Glomerular visceral epithelial cell (primary cell): ENCODE measurements around the gene MIF.
A peak's percentile ranks its signal among the peaks of the same experiment; 100 is the strongest.
"Not testable (repeated sequence)": the region's sequence is repeated elsewhere in the genome, so short reads cannot be mapped to it uniquely, and the experiment has no call there.

Source experiments
- DNase-seq: peaks from one replicate; pipeline ENCODE4 v3.0.0-alpha.2; 2016; ENCODE audit errors: extremely low spot score

MIF gene

DNA sequence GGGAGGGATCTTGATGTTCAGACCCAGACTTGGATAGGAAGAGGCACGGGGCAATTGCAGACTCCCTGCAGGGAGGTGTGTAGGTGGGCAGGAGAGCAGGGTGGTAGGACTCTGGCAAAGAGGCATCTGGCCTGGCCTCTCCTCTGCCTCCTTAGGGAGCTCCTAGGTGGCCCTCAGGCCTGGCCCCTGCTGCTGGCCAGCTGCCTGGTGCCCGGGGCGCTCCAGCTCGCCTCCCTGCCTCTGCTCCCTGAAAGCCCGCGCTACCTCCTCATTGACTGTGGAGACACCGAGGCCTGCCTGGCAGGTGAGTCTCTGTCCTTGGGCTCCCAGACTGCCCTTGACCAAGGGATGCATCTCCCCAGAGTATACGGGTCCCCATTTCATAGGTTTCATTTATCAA, 16.6 kb upstream of the MIF start:
- DNase-seq, result no peak

DNA sequence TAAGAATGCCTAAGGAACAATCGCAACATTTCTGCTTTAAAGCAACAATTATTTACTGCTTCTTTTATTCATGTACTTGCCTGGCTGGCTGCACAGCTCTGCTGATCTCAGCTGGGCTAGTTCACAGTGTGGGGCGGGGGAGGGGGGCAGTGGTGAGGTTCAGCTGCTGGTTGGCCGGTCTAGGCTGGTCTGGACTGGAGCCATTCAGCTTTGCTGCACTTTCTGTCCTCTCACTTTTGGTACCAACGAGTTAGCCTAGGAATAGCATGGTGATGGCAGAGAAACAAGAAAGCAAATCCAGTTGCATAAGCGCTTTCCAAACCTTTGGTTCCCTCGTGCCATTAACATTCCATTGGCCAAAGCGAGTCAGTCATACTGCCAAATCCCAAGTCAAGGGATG, 16.0 kb upstream of the MIF start:
- no peak for DNase-seq

DNA sequence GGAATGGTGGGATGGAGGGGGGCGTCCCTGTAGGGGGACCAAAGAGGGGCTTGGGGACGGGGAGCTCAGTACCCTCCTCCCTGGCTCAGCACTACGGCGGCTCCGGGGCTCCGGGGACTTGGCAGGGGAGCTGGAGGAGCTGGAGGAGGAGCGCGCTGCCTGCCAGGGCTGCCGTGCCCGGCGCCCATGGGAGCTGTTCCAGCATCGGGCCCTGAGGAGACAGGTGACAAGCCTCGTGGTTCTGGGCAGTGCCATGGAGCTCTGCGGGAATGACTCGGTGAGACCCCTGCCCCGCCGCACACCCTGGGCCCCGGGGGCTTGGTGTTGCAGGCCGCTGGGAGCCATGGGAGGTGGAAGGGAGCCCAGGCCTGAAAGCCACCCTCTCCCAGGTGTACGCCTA, 11.8 kb upstream of the MIF start:
- DNase-seq, result no peak

DNA sequence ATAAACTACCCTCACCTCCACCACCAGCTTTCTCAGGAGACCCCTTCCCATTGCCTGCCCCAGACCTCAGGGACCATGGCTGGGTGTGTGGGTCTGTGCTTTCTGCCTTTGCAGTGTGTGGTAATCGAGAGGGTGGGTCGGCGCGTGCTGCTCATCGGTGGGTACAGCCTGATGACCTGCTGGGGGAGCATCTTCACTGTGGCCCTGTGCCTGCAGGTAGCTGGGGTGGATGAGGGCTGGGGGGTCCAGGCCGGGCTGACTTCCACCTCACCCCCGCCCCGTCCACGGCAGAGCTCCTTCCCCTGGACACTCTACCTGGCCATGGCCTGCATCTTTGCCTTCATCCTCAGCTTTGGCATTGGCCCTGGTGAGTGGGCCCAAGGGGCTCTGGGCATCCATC, 10.5 kb upstream of the MIF start:
- no peak for DNase-seq

DNA sequence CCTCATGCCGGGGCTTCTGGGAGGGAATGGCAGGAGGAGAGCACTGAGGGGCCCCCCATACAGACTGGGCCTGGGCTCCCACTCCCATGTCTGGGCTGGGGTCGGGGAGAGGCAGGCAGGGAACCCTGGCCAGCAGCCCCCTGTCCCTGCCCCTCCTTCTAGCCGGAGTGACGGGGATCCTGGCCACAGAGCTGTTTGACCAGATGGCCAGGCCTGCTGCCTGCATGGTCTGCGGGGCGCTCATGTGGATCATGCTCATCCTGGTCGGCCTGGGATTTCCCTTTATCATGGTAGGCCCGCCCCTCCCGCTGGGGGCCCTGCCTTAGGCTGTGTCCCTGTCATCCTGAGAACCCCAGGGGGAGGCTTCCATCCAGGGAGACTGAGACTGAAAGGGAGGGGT, 10.0 kb upstream of the MIF start:
- DNase-seq, result no peak

DNA sequence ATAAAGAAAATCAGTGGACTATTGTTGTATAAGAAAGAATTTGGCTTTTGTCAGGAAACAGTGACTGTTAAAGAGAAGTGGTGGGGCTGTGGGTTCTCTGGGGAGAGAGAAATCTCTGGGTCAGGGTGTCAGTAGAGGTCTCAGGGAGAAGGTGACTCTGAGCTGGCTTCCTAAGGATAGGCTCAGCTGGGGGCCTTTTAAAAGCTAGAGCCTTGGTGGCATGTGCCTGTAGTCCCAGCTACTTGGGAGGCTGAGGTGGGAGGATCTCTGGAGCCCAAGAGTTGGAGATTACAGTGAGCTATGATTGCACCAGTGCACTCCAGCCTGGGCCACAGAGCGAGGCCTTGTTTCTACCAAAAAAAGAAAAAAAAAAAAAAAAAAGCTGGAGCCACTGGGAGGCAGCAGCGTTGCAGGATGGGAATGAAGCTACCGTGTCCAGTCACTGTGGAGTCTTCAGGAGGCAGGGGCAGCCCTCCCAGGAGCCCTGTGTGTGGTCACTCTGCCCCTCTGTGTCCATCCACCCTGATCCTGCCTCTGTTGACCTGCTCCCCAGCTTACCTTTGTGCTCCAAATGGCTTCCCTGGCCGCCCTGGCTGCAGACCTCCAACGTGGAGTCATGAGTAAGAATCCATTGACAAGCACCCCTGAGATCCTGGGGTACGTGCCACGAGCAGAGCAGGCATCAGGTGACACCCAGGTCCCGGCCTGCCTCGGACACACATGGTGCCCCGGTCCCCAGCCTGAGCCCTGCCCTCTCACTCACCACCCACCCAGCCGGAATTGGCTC, 5.4 kb upstream of the MIF start:
- no peak for DNase-seq

DNA sequence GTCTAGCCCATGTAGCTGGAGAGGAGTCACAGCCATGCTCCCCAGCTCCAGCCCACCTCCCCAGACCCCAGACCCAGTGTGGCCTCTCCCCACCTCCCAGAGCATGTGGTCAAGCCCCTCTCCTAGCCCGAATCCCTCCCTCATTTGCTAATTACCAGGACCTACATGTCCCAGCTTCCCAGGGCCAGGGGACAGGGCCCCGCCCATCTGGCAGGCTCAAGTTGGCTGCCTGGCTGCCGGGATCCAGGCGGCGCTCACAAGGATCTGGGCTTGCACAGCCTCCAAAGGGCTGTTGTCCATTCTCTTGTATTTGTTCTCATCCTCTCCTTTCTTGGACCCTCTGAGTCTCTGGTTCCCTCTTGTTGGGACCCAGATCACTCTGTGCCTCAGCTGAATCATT, 4.6 kb upstream of the MIF start:
- no peak for DNase-seq

DNA sequence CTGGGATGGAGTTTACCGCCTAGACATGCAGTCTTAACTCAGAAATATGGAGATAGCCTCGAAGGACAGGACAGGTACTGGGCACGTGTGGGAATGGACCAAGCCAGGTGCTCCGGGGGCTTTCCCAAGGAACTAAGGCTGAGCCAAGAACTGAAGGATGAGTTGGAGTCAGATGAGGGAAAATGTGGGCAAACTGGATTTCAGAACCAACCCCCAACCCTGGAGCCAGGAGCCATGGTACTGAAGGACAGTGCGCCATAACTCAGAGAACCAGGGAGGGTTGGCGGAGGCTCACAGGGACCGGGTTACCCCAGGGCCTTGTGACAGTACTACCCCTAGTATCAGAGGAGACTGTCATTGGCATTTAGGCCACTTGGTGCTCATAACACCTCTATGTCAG, 2.5 kb upstream of the MIF start:
- no peak for DNase-seq

DNA sequence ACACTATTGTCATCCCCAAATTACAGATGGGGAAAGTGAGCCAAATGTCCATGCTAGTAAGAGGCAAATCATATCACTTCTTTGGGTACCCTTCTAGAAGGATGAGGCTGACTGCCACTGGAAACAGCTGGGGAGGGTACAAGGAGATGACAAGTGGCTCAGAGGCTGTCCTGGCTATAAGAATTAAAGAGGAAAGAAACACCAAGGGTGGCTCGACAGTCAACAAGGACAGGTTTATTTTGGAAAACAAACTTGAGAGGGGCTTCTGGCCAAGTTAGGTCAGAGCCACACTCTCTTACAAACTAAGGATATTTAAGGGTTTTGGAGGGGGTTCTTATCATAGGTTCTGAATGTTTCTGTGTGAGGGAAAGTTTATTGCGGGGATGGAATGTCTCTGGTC, 2.1 kb upstream of the MIF start:
- DNase-seq, result no peak

DNA sequence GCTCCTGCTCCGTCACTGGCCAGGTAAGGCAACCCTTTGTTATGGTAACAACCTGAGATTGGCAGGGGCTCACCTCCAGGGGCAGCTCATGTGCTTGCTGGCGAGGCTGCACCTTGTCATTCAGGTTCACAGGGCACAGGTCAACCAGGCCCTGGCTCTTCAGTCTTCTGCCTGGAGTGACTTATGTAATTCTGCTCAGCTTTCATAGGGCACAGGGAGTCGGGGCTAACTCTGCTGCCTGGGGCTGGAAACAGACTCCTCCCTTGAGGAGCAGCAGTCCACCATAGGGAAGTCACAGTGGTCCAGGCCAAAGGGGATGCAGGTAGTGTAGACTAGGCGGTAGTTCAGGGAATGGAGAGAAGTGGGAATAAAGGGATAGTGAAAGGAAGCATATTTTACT, 1.5 kb upstream of the MIF start:
- DNase-seq, result no peak

DNA sequence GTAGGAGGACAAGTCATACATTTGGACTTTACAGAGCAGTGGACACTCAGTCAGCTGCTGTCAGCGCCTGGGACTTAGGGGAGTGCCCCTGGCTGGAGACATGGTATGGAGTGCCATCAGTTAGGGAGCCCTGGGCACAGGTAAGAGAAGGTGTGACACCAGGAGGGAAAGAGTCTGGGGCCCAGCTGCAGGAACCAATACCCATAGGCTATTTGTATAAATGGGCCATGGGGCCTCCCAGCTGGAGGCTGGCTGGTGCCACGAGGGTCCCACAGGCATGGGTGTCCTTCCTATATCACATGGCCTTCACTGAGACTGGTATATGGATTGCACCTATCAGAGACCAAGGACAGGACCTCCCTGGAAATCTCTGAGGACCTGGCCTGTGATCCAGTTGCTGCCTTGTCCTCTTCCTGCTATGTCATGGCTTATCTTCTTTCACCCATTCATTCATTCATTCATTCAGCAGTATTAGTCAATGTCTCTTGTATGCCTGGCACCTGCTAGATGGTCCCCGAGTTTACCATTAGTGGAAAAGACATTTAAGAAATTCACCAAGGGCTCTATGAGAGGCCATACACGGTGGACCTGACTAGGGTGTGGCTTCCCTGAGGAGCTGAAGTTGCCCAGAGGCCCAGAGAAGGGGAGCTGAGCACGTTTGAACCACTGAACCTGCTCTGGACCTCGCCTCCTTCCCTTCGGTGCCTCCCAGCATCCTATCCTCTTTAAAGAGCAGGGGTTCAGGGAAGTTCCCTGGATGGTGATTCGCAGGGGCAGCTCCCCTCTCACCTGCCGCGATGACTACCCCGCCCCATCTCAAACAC, 850 bp upstream of the MIF start:
- DNase-seq, result no peak

DNA sequence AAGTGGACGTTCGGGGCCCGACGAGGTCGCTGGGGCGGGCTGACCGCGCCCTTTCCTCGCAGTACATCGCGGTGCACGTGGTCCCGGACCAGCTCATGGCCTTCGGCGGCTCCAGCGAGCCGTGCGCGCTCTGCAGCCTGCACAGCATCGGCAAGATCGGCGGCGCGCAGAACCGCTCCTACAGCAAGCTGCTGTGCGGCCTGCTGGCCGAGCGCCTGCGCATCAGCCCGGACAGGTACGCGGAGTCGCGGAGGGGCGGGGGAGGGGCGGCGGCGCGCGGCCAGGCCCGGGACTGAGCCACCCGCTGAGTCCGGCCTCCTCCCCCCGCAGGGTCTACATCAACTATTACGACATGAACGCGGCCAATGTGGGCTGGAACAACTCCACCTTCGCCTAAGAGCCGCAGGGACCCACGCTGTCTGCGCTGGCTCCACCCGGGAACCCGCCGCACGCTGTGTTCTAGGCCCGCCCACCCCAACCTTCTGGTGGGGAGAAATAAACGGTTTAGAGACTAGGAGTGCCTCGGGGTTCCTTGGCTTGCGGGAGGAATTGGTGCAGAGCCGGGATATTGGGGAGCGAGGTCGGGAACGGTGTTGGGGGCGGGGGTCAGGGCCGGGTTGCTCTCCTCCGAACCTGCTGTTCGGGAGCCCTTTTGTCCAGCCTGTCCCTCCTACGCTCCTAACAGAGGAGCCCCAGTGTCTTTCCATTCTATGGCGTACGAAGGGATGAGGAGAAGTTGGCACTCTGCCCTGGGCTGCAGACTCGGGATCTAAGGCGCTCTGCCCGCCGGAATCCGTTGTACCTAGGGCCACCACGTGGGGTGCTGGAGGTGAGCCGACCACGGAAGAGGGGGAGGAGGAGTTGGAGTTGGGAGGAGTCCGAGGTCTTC, 771 bp downstream of the MIF start:
- peak; percentile 83 for DNase-seq

DNA sequence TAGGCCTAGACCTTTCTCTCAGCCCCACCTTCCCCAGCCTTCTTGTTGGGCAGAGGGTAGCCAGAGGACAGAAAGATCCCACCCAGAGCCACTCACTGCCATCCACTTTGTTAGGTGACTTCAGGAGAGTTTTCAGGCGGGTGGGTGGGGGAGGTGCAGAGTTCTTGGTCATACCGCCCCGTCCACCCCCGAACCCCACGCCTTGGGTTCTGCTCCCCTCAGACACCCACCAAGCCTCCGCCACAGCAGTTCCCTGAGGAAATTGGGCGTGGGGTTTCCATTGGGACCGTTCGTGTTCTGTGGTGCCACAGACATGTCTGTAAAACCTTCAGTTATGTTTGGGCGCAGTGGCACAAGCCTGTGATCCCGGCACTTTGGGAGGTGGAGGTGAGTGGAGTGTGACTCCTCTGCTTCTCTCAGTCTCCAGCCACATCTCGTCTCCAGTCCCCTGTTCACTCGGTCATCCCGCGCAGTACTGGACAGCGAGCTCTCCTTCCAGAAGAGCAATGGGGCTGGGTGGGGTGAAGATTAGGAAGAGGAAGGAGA, 1.5 kb downstream of the MIF start:
- DNase-seq, result no peak

DNA sequence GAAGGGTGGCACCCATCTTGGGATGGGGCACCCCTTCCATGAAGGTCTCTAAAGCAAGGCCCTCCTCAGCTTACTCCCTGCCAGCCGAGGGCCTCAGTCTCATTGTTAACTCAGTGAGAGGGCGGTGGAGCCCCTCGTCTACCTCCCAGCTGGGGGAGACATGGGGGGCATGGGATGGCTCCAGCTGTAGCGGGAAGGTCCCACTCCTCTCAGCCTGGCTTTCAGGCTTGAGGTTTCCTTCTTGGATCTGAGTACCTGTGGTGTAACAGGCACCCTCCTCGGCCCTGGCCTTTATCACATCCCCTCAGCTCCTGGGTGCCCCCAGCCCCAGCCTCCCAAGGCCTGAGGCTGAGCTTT, 2.0 kb downstream of the MIF start:
- DNase-seq, result no peak

DNA sequence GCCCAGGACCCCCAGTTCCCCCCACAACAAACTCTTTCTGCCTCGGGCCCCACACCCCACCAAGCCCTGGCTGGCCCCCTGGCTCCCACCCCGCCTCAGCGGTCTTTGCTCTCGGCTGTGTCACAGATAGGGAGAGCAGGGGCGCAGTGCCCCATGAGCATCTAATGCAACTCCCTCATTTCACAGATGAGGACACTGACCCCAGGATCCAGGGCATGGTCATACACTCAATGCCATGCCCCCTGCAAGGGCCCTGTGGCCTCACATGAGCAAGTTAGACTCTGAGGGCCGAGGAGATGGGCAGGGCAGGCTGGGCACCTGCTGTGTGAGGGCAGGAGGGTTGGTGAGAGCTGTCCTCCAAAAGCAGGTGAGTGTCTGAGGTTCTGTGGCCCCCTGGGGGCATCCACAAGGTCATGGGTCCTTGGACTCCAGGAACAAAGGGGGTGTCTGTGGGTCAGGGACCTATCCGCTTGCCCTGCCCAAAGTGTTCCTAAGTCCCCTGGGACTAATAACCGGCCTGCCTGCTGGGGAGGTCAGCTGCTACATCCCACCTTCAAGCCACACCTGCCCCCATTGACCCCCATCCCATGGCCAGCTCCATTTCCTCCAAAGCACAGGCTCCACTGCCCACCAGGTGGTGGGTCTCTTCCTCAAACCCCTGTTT, 2.5 kb downstream of the MIF start:
- DNase-seq, result no peak

DNA sequence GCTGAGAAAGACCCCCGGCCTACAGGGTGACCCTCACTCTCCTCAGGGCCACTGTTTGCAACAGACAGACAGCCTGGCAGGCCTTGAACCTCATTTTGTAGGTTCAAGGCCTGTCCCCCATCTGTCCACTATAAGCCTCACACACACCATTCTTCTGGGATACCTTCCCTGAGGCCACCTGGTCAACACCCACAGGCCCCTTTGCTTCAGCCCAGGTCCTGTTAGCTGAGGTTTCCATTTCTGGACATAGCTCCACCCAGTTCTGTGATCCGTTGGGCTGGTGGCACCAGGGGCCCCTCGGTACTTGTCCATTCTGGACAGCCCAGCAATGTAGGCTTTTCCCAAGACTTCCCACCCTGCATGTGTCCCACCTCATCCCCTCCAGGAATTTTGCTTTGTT, 3.1 kb downstream of the MIF start:
- no peak for DNase-seq

DNA sequence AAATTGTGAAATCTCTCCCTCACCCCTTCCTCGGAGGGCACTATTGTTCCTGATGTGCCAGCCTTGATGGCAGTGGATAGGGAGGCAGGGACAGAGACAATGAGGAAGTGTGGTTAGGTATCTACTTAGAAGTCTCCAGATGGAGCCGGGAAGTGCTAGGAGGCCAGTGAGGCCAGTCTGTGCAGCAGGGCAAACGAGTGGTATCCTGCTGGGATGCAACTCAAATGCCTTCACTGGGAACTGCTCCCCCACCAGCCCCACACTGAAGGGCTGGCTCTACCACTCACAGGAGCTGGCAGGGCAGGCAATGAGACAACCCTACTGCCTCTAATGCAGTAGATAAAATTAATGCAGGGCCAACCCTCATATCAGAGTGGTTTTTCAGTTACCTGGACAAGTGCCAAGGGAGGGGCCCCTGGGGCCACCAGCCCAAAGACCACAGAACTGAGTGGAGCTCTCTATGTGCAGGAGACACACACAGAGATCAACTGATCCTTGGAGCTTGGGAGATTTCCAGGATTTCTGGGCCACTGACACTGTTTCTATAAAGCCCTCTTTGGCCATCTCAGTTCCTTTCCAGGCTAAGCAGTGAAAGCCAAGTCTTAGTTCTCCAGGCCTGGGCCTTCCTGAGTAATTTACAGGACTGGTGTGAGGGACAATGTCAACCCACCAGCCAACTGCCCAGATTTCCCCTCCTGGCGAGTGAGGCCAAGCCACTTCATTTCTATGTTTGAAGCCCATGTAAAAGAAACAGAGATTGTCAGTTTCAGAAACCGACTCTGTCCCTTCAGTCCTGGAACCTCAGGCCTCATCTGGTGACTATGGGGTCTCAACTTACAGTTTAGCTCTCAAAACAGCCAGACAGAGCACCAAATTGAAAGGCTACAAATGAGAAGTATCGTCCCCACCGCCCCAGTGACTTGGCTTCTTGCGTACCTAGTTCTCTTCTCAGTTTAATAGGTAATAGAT, 4.1 kb downstream of the MIF start:
- no peak for DNase-seq

DNA sequence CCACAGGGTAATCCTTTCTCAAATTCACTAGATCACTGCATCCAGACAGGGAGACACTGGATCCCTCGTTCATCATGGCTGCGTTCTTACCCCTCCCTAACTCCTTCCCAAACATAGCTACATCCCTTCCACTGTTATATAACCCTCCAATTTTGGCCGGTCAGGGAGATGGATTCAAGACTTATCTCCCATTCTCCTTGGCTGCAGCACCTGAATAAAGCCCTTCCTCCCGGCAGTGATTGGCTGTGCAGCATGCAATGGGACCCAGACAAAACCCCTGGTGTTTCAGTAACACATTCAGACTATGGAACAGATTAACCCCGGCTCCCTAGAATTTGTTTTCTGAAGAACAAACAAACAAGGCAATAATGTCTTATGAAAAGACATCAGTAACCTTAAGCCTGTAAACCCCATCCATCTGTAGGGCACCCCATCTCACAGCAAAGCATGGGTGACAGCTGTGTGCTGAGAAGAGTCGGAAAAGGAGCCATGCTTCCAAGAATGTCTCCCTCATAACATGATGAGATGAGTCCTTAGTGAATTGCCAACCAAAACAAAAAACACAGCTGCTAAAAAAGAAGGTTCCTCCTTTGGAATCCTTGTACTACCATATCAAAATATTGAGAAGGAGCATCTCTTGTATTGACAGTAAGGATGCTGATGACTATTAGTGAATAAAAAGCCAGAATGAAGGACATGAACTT, 5.0 kb downstream of the MIF start:
- no peak for DNase-seq

DNA sequence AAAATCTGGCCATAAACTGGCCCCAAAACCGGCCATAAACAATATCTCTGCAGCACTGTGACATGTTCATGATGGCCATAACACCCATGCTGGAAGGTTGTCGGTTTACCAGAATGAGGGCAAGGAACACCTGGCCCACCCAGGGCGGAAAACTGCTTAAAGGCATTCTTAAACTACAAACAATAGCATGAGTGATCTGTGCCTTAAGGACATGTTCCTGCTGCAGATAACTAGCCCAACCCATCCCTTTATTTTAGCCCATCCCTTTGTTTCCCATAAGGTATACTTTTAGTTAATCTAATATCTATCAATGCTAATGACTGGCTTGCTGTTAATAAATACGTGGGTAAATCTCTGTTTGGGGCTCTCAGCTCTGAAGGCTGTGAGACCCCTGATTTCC, 6.0 kb downstream of the MIF start:
- DNase-seq, result not testable (repeated sequence)

DNA sequence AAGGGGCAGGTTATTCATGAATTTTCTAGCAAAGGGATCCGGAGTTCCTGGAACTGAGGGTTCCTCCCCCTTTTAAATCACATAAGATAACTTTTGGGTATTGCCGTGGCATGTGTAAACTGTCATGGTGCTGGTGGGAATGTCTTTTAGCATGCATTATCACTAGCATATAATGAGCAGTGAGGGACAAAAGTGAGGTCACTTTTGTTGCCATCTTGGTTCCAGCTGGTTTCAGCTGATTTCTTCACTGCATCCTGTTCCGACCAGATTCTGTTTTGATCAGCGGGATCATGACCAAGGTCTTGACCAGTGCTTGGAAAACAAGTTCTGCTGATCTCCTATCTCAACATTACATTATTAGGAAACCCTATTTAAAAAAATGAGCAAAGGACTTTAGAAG, 7.4 kb downstream of the MIF start:
- DNase-seq, result no peak
